ENCODE data around the gene MS4A6A.
"Not testable (repeated sequence)": the region's sequence is repeated elsewhere in the genome, so short reads cannot be mapped to it uniquely, and the experiment has no call there.

The MS4A6A gene

GRCh38 chr11:60183591-60184205 is 815 bp upstream of the MS4A6A start:
- DNase-seq = no peak

GRCh38 chr11:60175860-60176275 is 7.0 kb downstream of the MS4A6A start:
- no peak for DNase-seq

- no peak for DNase-seq
These were observed 10.9 kb downstream of the MS4A6A start for GRCh38 chr11:60172011-60172410.

GRCh38 chr11:60170566-60170965 is 12.3 kb downstream of the MS4A6A start:
- DNase-seq = no peak

GRCh38 chr11:60169264-60169915 is 13.5 kb downstream of the MS4A6A start:
- DNase-seq = no peak

GRCh38 chr11:60168306-60168705 is 14.6 kb downstream of the MS4A6A start:
- DNase-seq = no peak

GRCh38 chr11:60165951-60166350 is 16.9 kb downstream of the MS4A6A start:
- DNase-seq = no peak

- DNase-seq = no peak
These were observed 17.3 kb downstream of the MS4A6A start for GRCh38 chr11:60165538-60165937.

GRCh38 chr11:60164550-60165075 is 18.3 kb downstream of the MS4A6A start:
- no peak for DNase-seq

GRCh38 chr11:60161766-60162165 is 21.1 kb downstream of the MS4A6A start:
- DNase-seq = no peak

GRCh38 chr11:60161107-60161506 is 21.8 kb downstream of the MS4A6A start:
- no peak for DNase-seq

- DNase-seq = no peak
These were observed 23.0 kb downstream of the MS4A6A start for GRCh38 chr11:60159868-60160267.

- no peak for DNase-seq
These were observed 23.6 kb downstream of the MS4A6A start for GRCh38 chr11:60159284-60159683.

GRCh38 chr11:60158636-60159035 is 24.2 kb downstream of the MS4A6A start:
- no peak for DNase-seq

GRCh38 chr11:60155931-60156330 is 27.0 kb downstream of the MS4A6A start:
- DNase-seq = no peak

GRCh38 chr11:60152727-60153126 is 30.2 kb downstream of the MS4A6A start:
- not testable (repeated sequence) for DNase-seq

- no peak for DNase-seq
These were observed 32.6 kb downstream of the MS4A6A start for GRCh38 chr11:60150279-60150678.

GRCh38 chr11:60145677-60146076 is 37.2 kb downstream of the MS4A6A start:
- no peak for DNase-seq

GRCh38 chr11:60143768-60144167 is 39.1 kb downstream of the MS4A6A start:
- DNase-seq = no peak

GRCh38 chr11:60133917-60134316 is 49.0 kb downstream of the MS4A6A start:
- no peak for DNase-seq

GRCh38 chr11:60131912-60132311 is 51.0 kb downstream of the MS4A6A start:
- DNase-seq = no peak

GRCh38 chr11:60130496-60130895 is 52.4 kb downstream of the MS4A6A start:
- peak in 1 of 2 experiments; percentile 31 for DNase-seq

- DNase-seq = no peak
These were observed 53.0 kb downstream of the MS4A6A start for GRCh38 chr11:60129853-60130252.

- not testable (repeated sequence) for DNase-seq
These were observed 54.0 kb downstream of the MS4A6A start for GRCh38 chr11:60128866-60129265.

GRCh38 chr11:60128376-60128775 is 54.5 kb downstream of the MS4A6A start:
- DNase-seq = no peak

All from NCI-H1930 (cell line).